GM23338 (cell line): Measurements from ENCODE around the gene FBXO28.
A peak's percentile ranks its signal among the peaks of the same experiment; 100 is the strongest.

Experiments used
- CREB1 ChIP-seq: fragments of 250-450 bp; sonication (Bioruptor Pico); IDR thresholded peaks from 2 replicates; pipeline ENCODE4 v1.5.0; 2020; ENCODE audit warnings: low read depth, mild to moderate bottlenecking, moderate library complexity
- CTCF ChIP-seq, 2 experiments: fragments of 200-600 bp in 1 of 2; sonication (generic) in 1 of 2; conservative IDR thresholded peaks; 2 replicates each; pipeline versions ENCODE4 v1.5.1 to v1.6.1; 2016 to 2017; ENCODE audit warnings: antibody characterized with exemption in 2 of 2, low read depth in 2 of 2, mild to moderate bottlenecking in 2 of 2, moderate library complexity in 1 of 2
- EZH2 ChIP-seq: fragments of 200-600 bp; sonication (generic); IDR thresholded peaks from one replicate; pipeline ENCODE4 v1.8.0; 2017; ENCODE audit warnings: antibody characterized with exemption, mild to moderate bottlenecking, low read depth; ENCODE audit not compliant: unreplicated experiment
- EZH2phosphoT487 ChIP-seq: fragments of 200-600 bp; sonication (generic); IDR thresholded peaks from one replicate; pipeline ENCODE4 v1.8.1; 2018; ENCODE audit warnings: antibody characterized with exemption; ENCODE audit not compliant: unreplicated experiment
- JUNB ChIP-seq: IDR thresholded peaks from one replicate; pipeline ENCODE4 v1.6.1; 2016; ENCODE audit warnings: antibody characterized with exemption; ENCODE audit not compliant: unreplicated experiment
- NANOG ChIP-seq: IDR thresholded peaks from 2 replicates; pipeline ENCODE4 v1.6.1; 2016; ENCODE audit warnings: antibody characterized with exemption, borderline replicate concordance
- POLR2AphosphoS5 ChIP-seq: IDR thresholded peaks from 2 replicates; pipeline ENCODE4 v1.6.1; 2016; ENCODE audit warnings: antibody characterized with exemption, low read depth
- REST ChIP-seq: IDR thresholded peaks from one replicate; pipeline ENCODE4 v1.6.1; 2018; ENCODE audit warnings: antibody characterized with exemption; ENCODE audit not compliant: unreplicated experiment
- ZNF114 ChIP-seq: fragments of 250-450 bp; sonication (Bioruptor Pico); IDR thresholded peaks from 2 replicates; pipeline ENCODE4 v1.5.0; 2020; ENCODE audit warnings: mild to moderate bottlenecking, moderate library complexity
- TF ChIP-seq, protein P1 (sequence below): IDR thresholded peaks from 2 replicates; pipeline ENCODE4 v1.6.1; 2016; ENCODE audit warnings: antibody characterized with exemption

- TF ChIP-seq EZH2phosphoT487: no peak
- no peak for TF ChIP-seq CTCF (conservative IDR thresholded peaks at IDR 0.05; ENCODE audit: low read depth in 2 of 2)
- TF ChIP-seq POLR2AphosphoS5: peak; percentile 83
- TF ChIP-seq CREB1 (CRISPR knock-in tag): peak; percentile 21; the same call in 1 of the 2 replicates
- TF ChIP-seq NANOG: no peak
- no peak for TF ChIP-seq EZH2
- no peak for TF ChIP-seq JUNB
- no peak for TF ChIP-seq REST
- no peak for TF ChIP-seq ZNF114
- TF ChIP-seq, protein P1, sequence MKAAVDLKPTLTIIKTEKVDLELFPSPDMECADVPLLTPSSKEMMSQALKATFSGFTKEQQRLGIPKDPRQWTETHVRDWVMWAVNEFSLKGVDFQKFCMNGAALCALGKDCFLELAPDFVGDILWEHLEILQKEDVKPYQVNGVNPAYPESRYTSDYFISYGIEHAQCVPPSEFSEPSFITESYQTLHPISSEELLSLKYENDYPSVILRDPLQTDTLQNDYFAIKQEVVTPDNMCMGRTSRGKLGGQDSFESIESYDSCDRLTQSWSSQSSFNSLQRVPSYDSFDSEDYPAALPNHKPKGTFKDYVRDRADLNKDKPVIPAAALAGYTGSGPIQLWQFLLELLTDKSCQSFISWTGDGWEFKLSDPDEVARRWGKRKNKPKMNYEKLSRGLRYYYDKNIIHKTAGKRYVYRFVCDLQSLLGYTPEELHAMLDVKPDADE: no peak
These were observed 69.1 kb downstream of the FBXO28 start, which contains the start of gene DEGS1 for GRCh38 chr1:224182866-224183590.
